ENCODE results near the gene LTBP3. TPM values are rescaled to one million over a fixed set of nuclear protein-coding genes. Genes with fewer than 3 reads are reported as not detected.

LTBP3 gene
- total RNA-seq, 1 experiment from 2014 or later: 248 TPM

- peak overlapping the region; percentile 57 to 79 for H3K4me3 ChIP-seq (replicated peaks in 1 of 2; ENCODE audit: low read depth in 1 of 2, low read length in 2 of 2)
- TSS peak; percentile 13 for BruUV-seq (replicated peaks)
- H3K36me3 ChIP-seq (ENCODE audit: control insufficient read depth in 1 of 2, insufficient read depth in 2 of 2, low read length in 2 of 2): peaks cover 21 to 39% of the 10 kb centered on the region in 2 experiments
- no peaks in the 10 kb centered on the region for H3K27me3 ChIP-seq (ENCODE audit: insufficient read depth, low read length)
- CTCF ChIA-PET: interaction anchor here (1.2 to 2.3 kb wide), 3 partner anchors 27 to 82 kb away, joined by 5 to 11 read pairs (median 7); no protein-coding TSS in a partner anchor
- TF ChIP-seq ATF3 (IDR thresholded peaks at IDR 0.05): no peak
- TF ChIP-seq ZFX (IDR thresholded peaks at IDR 0.05): peak; percentile 22; the same call in 1 of the 2 replicates
- peak; percentile 88 for TF ChIP-seq YY1 (IDR thresholded peaks at IDR 0.05; ENCODE audit: extremely low read depth, insufficient replicate concordance, low read depth, low read length)
- no peaks in the 10 kb centered on the region for H3K9me2 ChIP-seq (ENCODE audit: insufficient read depth)
- intact Hi-C loops (cut with micrococcal nuclease): loop anchor here (2.0 kb wide), 1 partner anchor 79 kb away; no protein-coding TSS in a partner anchor
- no peak overlapping the region for H2AFZ ChIP-seq (ENCODE audit: low read depth, low read length, poor library complexity, severe bottlenecking)
- H3K27ac ChIP-seq (ENCODE audit: low read depth, low read length): peak overlapping the region; percentile 98
- peaks cover 42% of the 10 kb centered on the region for H4K20me1 ChIP-seq (ENCODE audit: insufficient read depth)
- RAD21 ChIA-PET (ENCODE audit: low non-redundant PET in 1 of 2, low total read pairs in 2 of 2, uncharacterized antibody in 2 of 2, unreplicated experiment in 2 of 2): interaction anchor here (0.9 to 5.1 kb wide), 4 partner anchors 19 to 78 kb away, joined by 3 to 27 read pairs (median 9); no protein-coding TSS in a partner anchor
- peaks cover 72% of the 10 kb centered on the region for H3K79me2 ChIP-seq (ENCODE audit: insufficient read depth, low read length)
- no peaks in the 10 kb centered on the region for H3K9me3 ChIP-seq (ENCODE audit: control insufficient read depth in 1 of 2, insufficient read depth in 1 of 2, low read depth in 1 of 2, low read length in 2 of 2)
- ATAC-seq (peak; percentile 9; the same call in 1 of the 2 replicates), DNase-seq (ENCODE audit: low read depth, low spot score) (no peak)
- peaks cover 49 to 86% of the 10 kb centered on the region in 2 experiments for H3K4me1 ChIP-seq (ENCODE audit: control insufficient read depth in 1 of 2, insufficient read depth in 2 of 2, low read length in 2 of 2)
- peak overlapping the region; percentile 93 for H3K9ac ChIP-seq (ENCODE audit: low read length)
- peak overlapping the region; percentile 85 for H3K4me2 ChIP-seq (ENCODE audit: low read length)
- POLR2A ChIA-PET: interaction anchor here (0.6 to 26.7 kb wide), 30 partner anchors 9 to 720 kb away, joined by 3 to 1499 read pairs (median 4); partner anchors contain the start of genes DPF2, FAM89B, NEAT1 and PCNX3
These were observed 60.0 kb downstream of the LTBP3 start for GRCh38 chr11:65498042-65498726.

GRCh38 chr11:65497141-65498041, 60.8 kb downstream of the LTBP3 start:
- Histone ChIP-seq H3K9me2 (ENCODE audit: insufficient read depth) (no peaks in the 10 kb centered on the region), H3K27ac (ENCODE audit: low read depth, low read length) (peak overlapping the region; percentile 98), H3K27me3 (ENCODE audit: insufficient read depth, low read length) (no peaks in the 10 kb centered on the region), H4K20me1 (ENCODE audit: insufficient read depth) (peaks cover 34% of the 10 kb centered on the region), H3K4me2 (ENCODE audit: low read length) (peak overlapping the region; percentile 85), H3K9me3 (ENCODE audit: control insufficient read depth in 1 of 2, insufficient read depth in 1 of 2, low read depth in 1 of 2, low read length in 2 of 2) (no peaks in the 10 kb centered on the region), H3K9ac (ENCODE audit: low read length) (peak overlapping the region; percentile 93), H3K36me3 (ENCODE audit: control insufficient read depth in 1 of 2, insufficient read depth in 2 of 2, low read length in 2 of 2) (peaks cover 15 to 31% of the 10 kb centered on the region in 2 experiments), H3K4me3 (replicated peaks in 1 of 2; ENCODE audit: low read depth in 1 of 2, low read length in 2 of 2) (peak overlapping the region; percentile 57 to 79), H3K4me1 (ENCODE audit: control insufficient read depth in 1 of 2, insufficient read depth in 2 of 2, low read length in 2 of 2) (peaks cover 49 to 86% of the 10 kb centered on the region in 2 experiments), H3K79me2 (ENCODE audit: insufficient read depth, low read length) (peaks cover 70% of the 10 kb centered on the region), H2AFZ (ENCODE audit: low read depth, low read length, poor library complexity, severe bottlenecking) (no peak overlapping the region)
- peak; percentile 96 for DNase-seq (ENCODE audit: low read depth, low spot score)
- ATAC-seq: peak; percentile 75
- no TSS peak for BruUV-seq (replicated peaks)
- peak; percentile 86 for TF ChIP-seq POLR2AphosphoS5 (IDR thresholded peaks at IDR 0.05; ENCODE audit: low read depth, low read length)
- peak; percentile 90 for TF ChIP-seq TCF7L2 (IDR thresholded peaks at IDR 0.05; ENCODE audit: borderline replicate concordance, extremely low read depth, insufficient read depth, insufficient read length)
- TF ChIP-seq EZH2phosphoT487 (IDR thresholded peaks at IDR 0.05; ENCODE audit: borderline replicate concordance): no peak
- TF ChIP-seq CTCF (IDR thresholded peaks at IDR 0.05 in 2 of 3, conservative IDR thresholded peaks at IDR 0.05 in 1 of 3; ENCODE audit: borderline replicate concordance in 1 of 3, insufficient read depth in 1 of 3, low read depth in 2 of 3, low read length in 2 of 3): no peak
- no peak for TF ChIP-seq ATF3 (IDR thresholded peaks at IDR 0.05)
- TF ChIP-seq MAX (IDR thresholded peaks at IDR 0.05): no peak
- TF ChIP-seq SIN3A (IDR thresholded peaks at IDR 0.05; ENCODE audit: low read depth): no peak
- TF ChIP-seq YY1 (IDR thresholded peaks at IDR 0.05; ENCODE audit: extremely low read depth, insufficient replicate concordance, low read depth, low read length): peak; percentile 89
- CTCF ChIA-PET: interaction anchor here (1.0 to 1.7 kb wide), 5 partner anchors 16 to 81 kb away, joined by 5 to 11 read pairs (median 6); no protein-coding TSS in a partner anchor
- RAD21 ChIA-PET (ENCODE audit: low non-redundant PET in 1 of 2, low total read pairs in 2 of 2, uncharacterized antibody in 2 of 2, unreplicated experiment in 2 of 2): interaction anchor here (1.1 to 5.1 kb wide), 5 partner anchors 10 to 26 kb away, joined by 3 to 27 read pairs (median 5); no protein-coding TSS in a partner anchor
- POLR2A ChIA-PET: interaction anchor here (0.5 to 26.7 kb wide), 15 partner anchors 9 to 235 kb away, joined by 3 to 1499 read pairs (median 7); partner anchors contain the start of genes NEAT1, PCNX3, POLA2 and SLC25A45
- intact Hi-C loops (cut with micrococcal nuclease): loop anchor here (2.0 kb wide), 2 partner anchors 21 to 79 kb away; no protein-coding TSS in a partner anchor

All from HCT116 (cell line).